Measurements from ENCODE around the gene B9D1.
"Not testable (repeated sequence)": the region's sequence is repeated elsewhere in the genome, so short reads cannot be mapped to it uniquely, and the experiment has no call there.

B9D1 gene

GRCh38 chr17:19359151-19359550 is 3.4 kb downstream of the B9D1 start:
- DNase-seq (ENCODE audit: low read depth) = no peak

GRCh38 chr17:19357761-19358160 is 4.8 kb downstream of the B9D1 start:
- no peak for DNase-seq (ENCODE audit: low read depth)

DNA sequence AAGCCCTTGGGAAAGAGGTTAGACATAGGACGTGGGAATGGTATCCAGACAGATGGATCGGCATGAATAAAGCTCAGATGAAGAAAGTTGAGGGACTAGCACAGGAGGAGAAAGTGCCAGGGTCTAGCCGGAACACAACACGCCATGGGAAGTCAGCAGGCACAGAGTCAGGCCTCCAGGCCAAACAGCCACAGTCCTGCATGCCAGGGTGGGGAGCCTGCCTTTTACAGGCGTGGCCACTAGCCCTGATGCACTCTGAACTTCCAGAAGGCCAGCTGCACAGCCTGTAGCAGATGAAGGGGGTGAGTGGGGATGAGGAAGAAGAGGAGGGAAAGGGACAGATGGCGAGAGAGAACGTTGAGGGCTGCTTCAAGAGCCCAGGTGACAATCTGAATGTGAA is 5.2 kb downstream of the B9D1 start:
- DNase-seq (ENCODE audit: low read depth) = no peak

DNA sequence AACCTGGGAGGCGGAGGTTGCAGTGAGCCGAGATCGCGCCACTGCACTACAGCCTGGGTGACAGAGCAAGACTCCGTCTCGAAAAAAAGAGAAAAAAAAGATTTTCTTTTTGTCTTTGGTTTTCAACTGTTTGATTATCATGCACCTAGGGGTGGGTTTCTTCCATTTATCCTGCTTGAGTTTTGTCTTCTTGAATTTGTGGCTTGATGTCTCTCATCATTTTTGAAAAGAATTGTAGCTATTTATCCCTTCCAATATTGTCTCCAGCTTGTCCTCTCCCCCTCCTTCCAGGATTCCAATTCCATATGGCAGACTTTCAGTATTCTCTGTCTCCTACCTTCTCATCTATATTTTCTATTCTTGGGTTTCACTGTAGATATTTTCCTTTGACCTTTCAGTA is 7.8 kb downstream of the B9D1 start:
- DNase-seq (ENCODE audit: low read depth) = no peak

DNA sequence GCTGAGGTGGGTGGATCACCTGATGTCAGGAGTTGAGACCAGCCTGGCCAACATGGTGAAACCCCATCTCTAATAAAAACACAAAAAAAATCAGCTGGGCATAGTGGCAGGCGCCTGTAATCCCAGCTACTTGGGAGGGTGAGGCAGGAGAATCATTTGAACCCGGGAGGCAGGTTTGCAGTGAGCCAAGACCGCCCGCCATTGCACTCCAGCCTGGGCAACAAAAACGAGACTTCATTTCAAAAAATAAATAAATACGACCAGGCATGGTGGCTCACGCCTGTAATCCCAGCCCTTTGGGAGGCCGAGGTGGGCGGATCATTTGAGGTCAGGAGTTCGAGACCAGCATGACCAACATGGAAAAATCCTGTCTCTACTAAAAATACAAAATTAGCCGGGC is 9.1 kb downstream of the B9D1 start:
- not testable (repeated sequence) for DNase-seq (ENCODE audit: low read depth)

DNA sequence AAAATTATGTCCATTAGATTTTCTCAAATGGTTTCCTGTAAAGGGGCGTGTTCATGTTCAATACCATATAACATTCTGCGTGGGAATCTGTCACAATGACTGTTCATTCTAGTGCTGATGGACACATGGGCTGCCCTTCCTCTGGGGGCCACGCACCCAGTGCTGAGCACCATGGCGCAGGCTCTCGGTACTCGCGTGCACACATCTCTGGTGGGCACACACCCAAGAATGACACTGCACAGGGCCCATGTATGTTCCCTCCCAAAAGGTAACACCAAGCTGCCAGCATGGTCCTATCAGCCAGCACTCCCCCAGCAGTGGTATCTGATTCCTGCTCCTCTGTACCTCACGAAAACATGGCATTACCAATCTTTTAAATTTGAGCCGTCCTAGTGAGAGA is 13.7 kb downstream of the B9D1 start:
- no peak for DNase-seq (ENCODE audit: low read depth)

DNA sequence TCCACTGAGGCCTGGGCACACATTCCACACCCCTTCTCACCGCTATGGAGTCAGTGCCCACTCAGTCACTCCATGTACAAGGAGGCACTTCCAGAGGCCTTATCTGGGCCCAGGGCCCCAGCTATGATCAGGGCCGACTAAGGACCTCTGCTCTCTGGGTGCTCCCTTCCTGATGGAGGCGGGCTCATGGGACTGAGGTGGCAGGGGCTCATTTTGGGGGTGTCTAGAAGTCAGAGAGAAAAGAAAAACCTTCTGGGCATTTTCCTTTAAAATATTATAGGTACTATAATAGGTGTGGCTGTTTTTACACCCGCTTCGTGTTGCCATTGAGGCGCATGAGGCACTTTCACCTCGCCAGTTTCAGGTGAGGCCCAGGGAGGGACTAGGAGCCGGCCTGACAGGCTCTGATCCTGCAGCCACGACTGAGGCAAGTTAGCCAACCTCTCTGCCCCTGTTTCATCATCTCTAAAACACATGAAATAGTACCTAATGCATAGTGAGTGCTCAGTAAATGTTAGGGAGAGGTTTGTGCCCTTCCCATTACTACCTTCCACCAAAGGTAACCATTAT is 14.4 kb downstream of the B9D1 start:
- DNase-seq (ENCODE audit: low read depth) = no peak

GRCh38 chr17:19347323-19348080 is 15.0 kb downstream of the B9D1 start:
- no peak for DNase-seq (ENCODE audit: low read depth)

DNA sequence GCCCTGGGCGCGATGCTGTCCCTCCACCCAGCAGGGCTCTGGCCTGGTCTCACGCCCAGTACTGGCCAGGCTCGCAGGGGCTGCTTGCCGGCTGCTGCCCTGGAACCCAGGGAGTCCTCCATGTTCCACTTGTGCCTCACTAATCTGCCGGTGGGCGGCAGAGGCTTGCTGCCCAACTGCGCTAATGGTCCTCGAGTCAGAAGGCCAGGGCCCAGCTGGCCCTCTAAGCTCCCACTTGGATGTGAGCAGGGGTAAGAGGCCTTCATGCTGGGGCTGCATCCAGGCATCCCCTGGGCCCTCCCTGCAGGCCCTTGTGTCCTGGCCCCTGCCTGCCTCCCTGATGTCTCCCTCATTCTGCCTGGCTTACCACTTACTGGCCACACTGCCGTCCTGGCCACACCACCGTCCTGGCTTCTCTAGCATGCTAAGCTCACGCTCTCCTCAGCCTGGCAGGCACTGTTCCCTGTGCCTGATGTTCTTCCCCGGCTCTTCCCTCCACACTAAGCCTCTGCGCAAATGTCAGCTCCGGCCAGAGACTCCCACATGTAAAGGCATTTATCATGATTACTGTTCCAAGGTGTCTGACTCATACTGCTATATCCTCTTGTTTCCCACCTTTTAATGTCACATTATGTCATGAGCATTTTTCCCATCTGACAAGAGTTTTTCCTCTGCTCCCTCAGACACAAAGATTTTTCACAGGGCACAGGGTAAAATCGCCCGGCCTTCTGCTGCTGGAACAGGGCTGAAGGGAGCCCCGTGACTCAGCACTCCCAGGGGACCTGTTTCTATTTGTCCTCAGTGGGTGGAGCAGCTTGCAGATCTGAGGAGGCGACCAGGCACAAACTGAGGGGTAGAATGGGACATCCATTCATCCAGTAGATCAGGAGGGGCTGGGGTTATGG is 15.9 kb downstream of the B9D1 start:
- no peak for DNase-seq (ENCODE audit: low read depth)

- no peak for DNase-seq (ENCODE audit: low read depth)
Observed at GRCh38 chr17:19345486-19346350, 16.8 kb downstream of the B9D1 start.

DNA sequence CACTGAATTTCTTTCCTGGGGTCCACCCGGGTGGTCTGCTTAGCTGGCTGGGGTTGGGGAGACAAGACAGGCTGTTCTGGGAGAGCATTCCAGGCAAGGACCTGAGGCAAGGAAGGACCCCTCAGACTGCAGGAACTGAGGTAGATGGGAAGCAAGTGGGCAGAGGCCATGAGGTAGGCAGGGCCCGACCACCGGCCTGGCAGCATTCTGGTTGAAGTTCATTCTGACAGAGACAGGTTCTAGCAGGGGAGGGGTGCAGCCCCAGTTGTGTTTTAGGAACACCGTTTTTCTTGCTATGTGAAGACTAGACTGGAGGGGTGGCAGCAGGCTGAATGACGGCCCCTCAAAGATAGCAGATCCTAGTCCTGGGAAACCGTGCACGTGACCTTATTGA is 17.5 kb downstream of the B9D1 start:
- DNase-seq (ENCODE audit: low read depth) = no peak

DNA sequence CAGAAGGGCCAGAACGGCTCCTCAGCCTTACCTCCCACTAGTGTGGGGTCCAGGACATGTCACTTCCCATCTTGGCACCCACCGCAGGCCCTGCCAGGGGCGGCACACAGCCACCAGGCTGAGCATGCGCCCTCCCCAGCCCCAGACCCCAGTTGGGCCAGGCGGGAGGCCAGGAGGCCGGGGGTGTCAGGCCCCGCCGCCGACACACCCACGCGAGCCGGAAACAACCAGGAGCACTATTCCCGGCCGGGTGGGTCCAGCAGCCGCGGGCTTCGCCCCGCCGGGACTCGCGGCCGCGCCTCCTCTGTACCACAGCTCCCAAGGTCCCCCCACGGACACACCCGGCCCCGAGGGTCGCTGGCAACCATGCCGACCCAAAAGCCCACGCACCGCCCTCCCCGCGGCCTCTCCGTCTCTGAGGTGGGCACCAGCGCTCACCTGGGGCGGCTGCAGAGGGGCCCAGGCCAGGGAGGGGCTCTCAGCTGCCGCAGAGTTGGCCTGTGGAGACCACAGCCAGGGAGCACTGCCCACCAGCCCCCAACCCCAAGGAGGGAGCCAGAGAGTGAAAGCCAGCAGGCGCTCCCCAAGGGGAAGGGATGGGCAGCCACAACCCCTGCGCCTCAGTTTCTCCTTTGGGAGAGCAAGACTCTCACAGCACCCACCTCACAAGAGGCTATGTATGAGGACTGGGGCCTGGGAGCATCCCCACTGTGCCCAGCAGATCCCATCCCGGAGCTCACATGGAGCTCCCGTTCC is 18.0 kb downstream of the B9D1 start:
- DNase-seq (ENCODE audit: low read depth) = no peak

DNA sequence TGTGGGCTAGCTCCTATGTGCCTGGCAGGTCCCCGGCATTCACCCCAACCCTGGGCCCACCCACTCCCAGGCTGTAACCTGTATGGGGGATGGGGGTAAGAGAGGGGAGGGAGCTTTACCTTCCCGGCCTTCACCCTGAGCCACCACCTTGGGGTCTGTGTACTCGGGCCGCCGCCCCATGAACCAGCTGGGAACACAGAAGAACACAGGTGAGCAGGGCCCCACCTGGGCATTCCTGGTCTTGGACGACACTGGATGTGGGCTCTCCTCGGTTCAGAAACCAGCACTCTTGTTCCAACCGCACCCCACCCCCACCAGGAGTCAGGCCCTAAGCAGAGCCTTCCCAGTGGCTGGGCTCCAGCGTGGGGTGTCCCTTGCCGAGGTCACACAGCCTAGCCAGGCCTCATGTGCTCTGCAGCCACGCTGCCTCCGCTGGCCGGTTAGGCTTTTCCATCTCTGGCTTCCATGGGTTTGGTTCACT is 18.8 kb downstream of the B9D1 start:
- DNase-seq (ENCODE audit: low read depth) = no peak

GRCh38 chr17:19343256-19343630 is 19.3 kb downstream of the B9D1 start:
- no peak for DNase-seq (ENCODE audit: low read depth)

- DNase-seq (ENCODE audit: low read depth) = no peak
Observed at GRCh38 chr17:19342611-19343255, 19.8 kb downstream of the B9D1 start.

GRCh38 chr17:19341641-19342610 is 20.6 kb downstream of the B9D1 start:
- DNase-seq (ENCODE audit: low read depth) = no peak

DNA sequence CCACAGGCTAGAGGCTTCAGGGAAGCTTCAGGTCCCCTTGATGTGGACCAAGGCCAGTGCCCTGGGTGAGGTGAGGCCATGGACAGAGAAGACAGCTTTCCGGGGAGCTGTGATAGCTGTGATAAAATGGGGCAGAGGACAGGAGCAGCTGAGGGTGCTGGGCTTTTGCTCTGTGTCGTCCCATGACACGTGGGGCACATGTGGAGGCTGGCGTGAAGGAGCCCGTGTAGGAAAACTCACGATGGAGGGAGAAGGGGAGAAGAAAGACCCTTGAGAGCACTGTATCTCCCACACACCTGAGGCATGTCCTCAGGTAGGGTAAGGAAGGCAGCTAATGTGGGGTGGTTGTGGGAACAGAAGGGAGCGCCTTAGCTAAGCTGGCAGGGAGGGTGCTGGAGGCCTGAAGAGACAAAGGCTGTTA is 21.3 kb downstream of the B9D1 start:
- DNase-seq (ENCODE audit: low read depth) = no peak

GRCh38 chr17:19339341-19339815 is 23.1 kb downstream of the B9D1 start:
- no peak for DNase-seq (ENCODE audit: low read depth)
